Measurements from ENCODE around the gene ALPK3. TPM values are rescaled to one million over a fixed set of nuclear protein-coding genes. Genes with fewer than 3 reads are reported as not detected.

ALPK3 gene
- total and polyA plus RNA-seq, 2 donors = 1.1 to 1.3 TPM

GRCh38 chr15:84834229-84834955 is 17.2 kb downstream of the ALPK3 start:
- Histone ChIP-seq H3K9me3 (ENCODE audit: control insufficient read depth in 2 of 2, insufficient read depth in 1 of 2, low read length in 1 of 2) (no peaks in the 10 kb centered on the region), H3K4me1 (ENCODE audit: control insufficient read depth in 2 of 2, insufficient read depth in 2 of 2, low read length in 2 of 2) (no peaks in the 10 kb centered on the region), H3K36me3 (ENCODE audit: control insufficient read depth in 2 of 2, insufficient read depth in 2 of 2, low read length in 1 of 2) (no peaks in the 10 kb centered on the region), H3K4me3 (ENCODE audit: low read length in 2 of 2) (no peak overlapping the region), H3K27me3 (ENCODE audit: control insufficient read depth in 2 of 2, insufficient read depth in 1 of 2, low read length in 1 of 2) (no peaks in the 10 kb centered on the region), H3K27ac (ENCODE audit: low read depth in 1 of 2, low read length in 1 of 2) (no peak overlapping the region)
- 96% methylated on average over 4 of the region's 4 CpGs for WGBS
- no peak for DNase-seq (ENCODE audit: low read depth in 6 of 9, low spot score in 9 of 9)

GRCh38 chr15:84834969-84835368 is 17.8 kb downstream of the ALPK3 start:
- Histone ChIP-seq H3K27ac (ENCODE audit: low read depth in 1 of 2, low read length in 1 of 2) (no peak overlapping the region), H3K4me3 (ENCODE audit: low read length in 2 of 2) (no peak overlapping the region), H3K9me3 (ENCODE audit: control insufficient read depth in 2 of 2, insufficient read depth in 1 of 2, low read length in 1 of 2) (no peaks in the 10 kb centered on the region), H3K4me1 (ENCODE audit: control insufficient read depth in 2 of 2, insufficient read depth in 2 of 2, low read length in 2 of 2) (no peaks in the 10 kb centered on the region), H3K27me3 (ENCODE audit: control insufficient read depth in 2 of 2, insufficient read depth in 1 of 2, low read length in 1 of 2) (no peaks in the 10 kb centered on the region), H3K36me3 (ENCODE audit: control insufficient read depth in 2 of 2, insufficient read depth in 2 of 2, low read length in 1 of 2) (no peaks in the 10 kb centered on the region)
- WGBS = 98% methylated on average over 5 of the region's 5 CpGs
- DNase-seq (ENCODE audit: low read depth in 6 of 9, low spot score in 9 of 9) = no peak

- H3K36me3 ChIP-seq (ENCODE audit: control insufficient read depth in 2 of 2, insufficient read depth in 2 of 2, low read length in 1 of 2) = no peaks in the 10 kb centered on the region
- H3K27ac ChIP-seq (ENCODE audit: low read depth in 1 of 2, low read length in 1 of 2) = no peak overlapping the region
- no peak for DNase-seq (ENCODE audit: low read depth in 6 of 9, low spot score in 9 of 9)
- no peaks in the 10 kb centered on the region for H3K27me3 ChIP-seq (ENCODE audit: control insufficient read depth in 2 of 2, insufficient read depth in 1 of 2, low read length in 1 of 2)
- H3K4me3 ChIP-seq (ENCODE audit: low read length in 2 of 2) = no peak overlapping the region
- no peaks in the 10 kb centered on the region for H3K9me3 ChIP-seq (ENCODE audit: control insufficient read depth in 2 of 2, insufficient read depth in 1 of 2, low read length in 1 of 2)
- 88% methylated on average over 5 of the region's 5 CpGs for WGBS
- no peaks in the 10 kb centered on the region for H3K4me1 ChIP-seq (ENCODE audit: control insufficient read depth in 2 of 2, insufficient read depth in 2 of 2, low read length in 2 of 2)
Measured at GRCh38 chr15:84835661-84836337, 18.6 kb downstream of the ALPK3 start.

GRCh38 chr15:84836844-84837243 is 19.7 kb downstream of the ALPK3 start:
- 93% methylated on average over 1 of the region's 1 CpG for WGBS
- Histone ChIP-seq H3K36me3 (ENCODE audit: control insufficient read depth in 2 of 2, insufficient read depth in 2 of 2, low read length in 1 of 2) (no peaks in the 10 kb centered on the region), H3K9me3 (ENCODE audit: control insufficient read depth in 2 of 2, insufficient read depth in 1 of 2, low read length in 1 of 2) (no peaks in the 10 kb centered on the region), H3K27ac (ENCODE audit: low read depth in 1 of 2, low read length in 1 of 2) (no peak overlapping the region), H3K4me3 (ENCODE audit: low read length in 2 of 2) (no peak overlapping the region), H3K4me1 (ENCODE audit: control insufficient read depth in 2 of 2, insufficient read depth in 2 of 2, low read length in 2 of 2) (no peaks in the 10 kb centered on the region), H3K27me3 (ENCODE audit: control insufficient read depth in 2 of 2, insufficient read depth in 1 of 2, low read length in 1 of 2) (no peaks in the 10 kb centered on the region)
- no peak for DNase-seq (ENCODE audit: low read depth in 6 of 9, low spot score in 9 of 9)

- no peak overlapping the region for H3K27ac ChIP-seq (ENCODE audit: low read depth in 1 of 2, low read length in 1 of 2)
Measured at GRCh38 chr15:84839714-84840113, 22.6 kb downstream of the ALPK3 start.

GRCh38 chr15:84840255-84840654 is 23.1 kb downstream of the ALPK3 start:
- Histone ChIP-seq H3K27ac (ENCODE audit: low read depth in 1 of 2, low read length in 1 of 2) (no peak overlapping the region), H3K9me3 (ENCODE audit: control insufficient read depth in 2 of 2, insufficient read depth in 1 of 2, low read length in 1 of 2) (no peaks in the 10 kb centered on the region), H3K36me3 (ENCODE audit: control insufficient read depth in 2 of 2, insufficient read depth in 2 of 2, low read length in 1 of 2) (no peaks in the 10 kb centered on the region), H3K4me3 (ENCODE audit: low read length in 2 of 2) (no peak overlapping the region), H3K4me1 (ENCODE audit: control insufficient read depth in 2 of 2, insufficient read depth in 2 of 2, low read length in 2 of 2) (no peaks in the 10 kb centered on the region), H3K27me3 (ENCODE audit: control insufficient read depth in 2 of 2, insufficient read depth in 1 of 2, low read length in 1 of 2) (no peaks in the 10 kb centered on the region)
- no peak for DNase-seq (ENCODE audit: low read depth in 6 of 9, low spot score in 9 of 9)
- WGBS = 95% methylated on average over 10 of the region's 10 CpGs

More at GRCh38 chr15:84839714-84840113, 22.6 kb downstream of the ALPK3 start:
- no peaks in the 10 kb centered on the region for H3K9me3 ChIP-seq (ENCODE audit: control insufficient read depth in 2 of 2, insufficient read depth in 1 of 2, low read length in 1 of 2)
- DNase-seq (ENCODE audit: low read depth in 6 of 9, low spot score in 9 of 9) = no peak
- H3K4me3 ChIP-seq (ENCODE audit: low read length in 2 of 2) = no peak overlapping the region
- 98% methylated on average over 23 of the region's 23 CpGs for WGBS
- H3K27me3 ChIP-seq (ENCODE audit: control insufficient read depth in 2 of 2, insufficient read depth in 1 of 2, low read length in 1 of 2) = no peaks in the 10 kb centered on the region
- H3K36me3 ChIP-seq (ENCODE audit: control insufficient read depth in 2 of 2, insufficient read depth in 2 of 2, low read length in 1 of 2) = no peaks in the 10 kb centered on the region
- H3K4me1 ChIP-seq (ENCODE audit: control insufficient read depth in 2 of 2, insufficient read depth in 2 of 2, low read length in 2 of 2) = no peaks in the 10 kb centered on the region

- WGBS = 93% methylated on average over 12 of the region's 12 CpGs
- no peak for DNase-seq (ENCODE audit: low read depth in 6 of 9, low spot score in 9 of 9)
Measured at GRCh38 chr15:84840741-84841429, 23.7 kb downstream of the ALPK3 start.

GRCh38 chr15:84842781-84843180 is 25.6 kb downstream of the ALPK3 start:
- Histone ChIP-seq H3K9me3 (ENCODE audit: control insufficient read depth in 2 of 2, insufficient read depth in 1 of 2, low read length in 1 of 2) (peaks cover 0 to 8% of the 10 kb centered on the region in 2 donors), H3K36me3 (ENCODE audit: control insufficient read depth in 2 of 2, insufficient read depth in 2 of 2, low read length in 1 of 2) (no peaks in the 10 kb centered on the region), H3K4me3 (ENCODE audit: low read length in 2 of 2) (no peak overlapping the region), H3K27ac (ENCODE audit: low read depth in 1 of 2, low read length in 1 of 2) (no peak overlapping the region), H3K27me3 (ENCODE audit: control insufficient read depth in 2 of 2, insufficient read depth in 1 of 2, low read length in 1 of 2) (no peaks in the 10 kb centered on the region), H3K4me1 (ENCODE audit: control insufficient read depth in 2 of 2, insufficient read depth in 2 of 2, low read length in 2 of 2) (no peaks in the 10 kb centered on the region)
- DNase-seq (ENCODE audit: low read depth in 6 of 9, low spot score in 9 of 9) = no peak
- WGBS = 100% methylated on average over 1 of the region's 1 CpG

More at GRCh38 chr15:84840741-84841429, 23.7 kb downstream of the ALPK3 start:
- H3K27me3 ChIP-seq (ENCODE audit: control insufficient read depth in 2 of 2, insufficient read depth in 1 of 2, low read length in 1 of 2) = no peaks in the 10 kb centered on the region
- H3K36me3 ChIP-seq (ENCODE audit: control insufficient read depth in 2 of 2, insufficient read depth in 2 of 2, low read length in 1 of 2) = no peaks in the 10 kb centered on the region
- no peak overlapping the region for H3K4me3 ChIP-seq (ENCODE audit: low read length in 2 of 2)
- no peaks in the 10 kb centered on the region for H3K4me1 ChIP-seq (ENCODE audit: control insufficient read depth in 2 of 2, insufficient read depth in 2 of 2, low read length in 2 of 2)
- H3K27ac ChIP-seq (ENCODE audit: low read depth in 1 of 2, low read length in 1 of 2) = no peak overlapping the region
- H3K9me3 ChIP-seq (ENCODE audit: control insufficient read depth in 2 of 2, insufficient read depth in 1 of 2, low read length in 1 of 2) = no peaks in the 10 kb centered on the region

GRCh38 chr15:84844964-84845363 is 27.8 kb downstream of the ALPK3 start:
- Histone ChIP-seq H3K4me3 (ENCODE audit: low read length in 2 of 2) (no peak overlapping the region), H3K9me3 (ENCODE audit: control insufficient read depth in 2 of 2, insufficient read depth in 1 of 2, low read length in 1 of 2) (peaks cover 0 to 8% of the 10 kb centered on the region in 2 donors), H3K27me3 (ENCODE audit: control insufficient read depth in 2 of 2, insufficient read depth in 1 of 2, low read length in 1 of 2) (no peaks in the 10 kb centered on the region), H3K27ac (ENCODE audit: low read depth in 1 of 2, low read length in 1 of 2) (no peak overlapping the region), H3K36me3 (ENCODE audit: control insufficient read depth in 2 of 2, insufficient read depth in 2 of 2, low read length in 1 of 2) (no peaks in the 10 kb centered on the region), H3K4me1 (ENCODE audit: control insufficient read depth in 2 of 2, insufficient read depth in 2 of 2, low read length in 2 of 2) (no peaks in the 10 kb centered on the region)
- no peak for DNase-seq (ENCODE audit: low read depth in 6 of 9, low spot score in 9 of 9)
- WGBS = 98% methylated on average over 2 of the region's 2 CpGs

All from thymus (tissue), 11 donors.